ENCODE data around the gene PDAP1.

The PDAP1 gene

GRCh38 chr7:99424932-99425730, 16.7 kb upstream of the PDAP1 start:
- TF ChIP-seq CTCF (conservative IDR thresholded peaks at IDR 0.05; ENCODE audit: low read length) = no peak

GRCh38 chr7:99422625-99423024, 14.2 kb upstream of the PDAP1 start:
- TF ChIP-seq CTCF (conservative IDR thresholded peaks at IDR 0.05; ENCODE audit: low read length) = no peak

More at GRCh38 chr7:99424932-99425730, 16.7 kb upstream of the PDAP1 start:
- no peak for DNase-seq (ENCODE audit: low read depth)
- H3K4me3 ChIP-seq (ENCODE audit: low read length) = no peak overlapping the region

GRCh38 chr7:99422186-99422585, 13.8 kb upstream of the PDAP1 start:
- H3K4me3 ChIP-seq (ENCODE audit: low read length) = no peak overlapping the region
- no peak for TF ChIP-seq CTCF (conservative IDR thresholded peaks at IDR 0.05; ENCODE audit: low read length)
- DNase-seq (ENCODE audit: low read depth) = no peak

More at GRCh38 chr7:99422625-99423024, 14.2 kb upstream of the PDAP1 start:
- no peak for DNase-seq (ENCODE audit: low read depth)
- H3K4me3 ChIP-seq (ENCODE audit: low read length) = no peak overlapping the region

GRCh38 chr7:99420986-99421385, 12.6 kb upstream of the PDAP1 start:
- H3K4me3 ChIP-seq (ENCODE audit: low read length) = no peak overlapping the region
- no peak for TF ChIP-seq CTCF (conservative IDR thresholded peaks at IDR 0.05; ENCODE audit: low read length)

GRCh38 chr7:99420213-99420612, 11.8 kb upstream of the PDAP1 start:
- no peak for TF ChIP-seq CTCF (conservative IDR thresholded peaks at IDR 0.05; ENCODE audit: low read length)
- no peak for DNase-seq (ENCODE audit: low read depth)
- H3K4me3 ChIP-seq (ENCODE audit: low read length) = no peak overlapping the region

More at GRCh38 chr7:99420986-99421385, 12.6 kb upstream of the PDAP1 start:
- no peak for DNase-seq (ENCODE audit: low read depth)

GRCh38 chr7:99419323-99420021, 11.1 kb upstream of the PDAP1 start:
- TF ChIP-seq CTCF (conservative IDR thresholded peaks at IDR 0.05; ENCODE audit: low read length) = no peak
- no peak overlapping the region for H3K4me3 ChIP-seq (ENCODE audit: low read length)
- no peak for DNase-seq (ENCODE audit: low read depth)

- TF ChIP-seq CTCF (conservative IDR thresholded peaks at IDR 0.05; ENCODE audit: low read length) = no peak
- no peak for DNase-seq (ENCODE audit: low read depth)
- no peak overlapping the region for H3K4me3 ChIP-seq (ENCODE audit: low read length)
These were observed 9.9 kb upstream of the PDAP1 start for GRCh38 chr7:99418260-99418659.

Data from AG10803 (cell line).